Measurements from ENCODE around the gene UBE2E2. TPM values are rescaled to one million over a fixed set of nuclear protein-coding genes. Genes with fewer than 3 reads are reported as not detected.

UBE2E2 gene
- total and polyA plus RNA-seq, 2 donors (not counting 1 experiment from before 2014, with no cell fraction given): 16.0 to 45.0 TPM

DNA sequence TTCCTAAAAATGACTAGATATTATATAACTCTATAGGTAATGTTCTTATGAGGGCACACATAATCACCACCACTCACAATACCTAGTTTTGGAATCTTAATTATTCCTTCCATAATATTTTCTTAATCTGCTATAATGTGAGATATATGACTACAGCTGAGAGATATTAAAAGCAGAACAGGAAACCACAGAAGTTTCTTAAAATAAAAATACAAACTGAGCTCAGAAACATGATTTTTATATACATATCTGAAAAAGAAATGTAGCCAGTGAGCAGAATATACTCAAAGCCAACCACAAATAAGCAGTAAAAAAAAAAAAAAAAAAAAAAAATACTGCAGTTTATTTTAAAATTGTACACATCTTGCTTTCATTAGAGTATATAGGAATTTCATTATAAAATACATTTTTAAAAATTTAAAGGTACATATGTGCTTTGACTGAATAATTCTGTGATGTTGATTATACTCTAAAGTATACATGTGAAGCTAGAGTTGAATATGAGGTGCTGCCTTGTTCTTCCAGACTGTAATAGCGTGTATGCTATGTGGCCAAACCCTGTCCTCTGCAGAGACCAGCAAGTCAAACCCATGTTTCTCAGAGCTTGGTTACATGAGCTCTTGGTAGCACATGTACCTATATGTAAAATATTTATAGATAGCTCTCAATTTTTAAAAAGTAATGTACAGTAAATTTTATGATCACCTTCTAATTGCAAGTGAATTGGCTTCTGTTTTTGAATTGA lies 175.0 kb downstream of the UBE2E2 start:
- no peaks in the 10 kb centered on the region for H3K27me3 ChIP-seq (replicated peaks in 1 of 4; ENCODE audit: control extremely low read depth in 1 of 4, control insufficient read depth in 3 of 4, insufficient read depth in 4 of 4, low read length in 3 of 4)
- peaks cover 53% of the 10 kb centered on the region for H3K4me1 Mint-ChIP-seq
- POLR2A ChIA-PET: interaction anchor here (0.7 kb wide), 1 partner anchor 22 kb away, joined by 4 read pairs; no protein-coding TSS in a partner anchor
- no peaks in the 10 kb centered on the region for H4K20me1 ChIP-seq (ENCODE audit: control insufficient read depth, insufficient read depth, low read length, poor library complexity, severe bottlenecking)
- no peaks in the 10 kb centered on the region for H3K36me3 ChIP-seq (replicated peaks in 1 of 2; ENCODE audit: control extremely low read depth in 1 of 2, control insufficient read depth in 1 of 2, extremely low read depth in 1 of 2, insufficient read depth in 2 of 2, low read length in 1 of 2)
- H3K27ac Mint-ChIP-seq: peak overlapping the region; percentile 57
- peaks cover 66% of the 10 kb centered on the region for H3K79me2 ChIP-seq (ENCODE audit: control insufficient read depth, insufficient read depth, low read length)
- H3K4me2 ChIP-seq (replicated peaks; ENCODE audit: low read depth, low read length, poor library complexity, severe bottlenecking): peak overlapping the region; percentile 67
- no peak overlapping the region for H2AFZ ChIP-seq (ENCODE audit: insufficient read depth, low read depth, low read length, poor library complexity, severe bottlenecking)
- no peaks in the 10 kb centered on the region for H3K27me3 Mint-ChIP-seq
- WGBS (ENCODE audit: insufficient coverage): no CpG with 5 or more reads among the region's 1 CpG
- peaks cover 19 to 27% of the 10 kb centered on the region in 2 donors for H3K4me1 ChIP-seq (ENCODE audit: control insufficient read depth in 2 of 2, insufficient read depth in 2 of 2, low read length in 2 of 2)
- no peaks in the 10 kb centered on the region for H3K9me3 ChIP-seq (ENCODE audit: control extremely low read depth in 1 of 3, control insufficient read depth in 2 of 3, insufficient read depth in 1 of 3, low read length in 2 of 3)
- no peak for TF ChIP-seq EZH2 (IDR thresholded peaks at IDR 0.05; ENCODE audit: borderline replicate concordance, insufficient read depth, low read depth, low read length, poor library complexity, severe bottlenecking)
- TF ChIP-seq, protein P1, sequence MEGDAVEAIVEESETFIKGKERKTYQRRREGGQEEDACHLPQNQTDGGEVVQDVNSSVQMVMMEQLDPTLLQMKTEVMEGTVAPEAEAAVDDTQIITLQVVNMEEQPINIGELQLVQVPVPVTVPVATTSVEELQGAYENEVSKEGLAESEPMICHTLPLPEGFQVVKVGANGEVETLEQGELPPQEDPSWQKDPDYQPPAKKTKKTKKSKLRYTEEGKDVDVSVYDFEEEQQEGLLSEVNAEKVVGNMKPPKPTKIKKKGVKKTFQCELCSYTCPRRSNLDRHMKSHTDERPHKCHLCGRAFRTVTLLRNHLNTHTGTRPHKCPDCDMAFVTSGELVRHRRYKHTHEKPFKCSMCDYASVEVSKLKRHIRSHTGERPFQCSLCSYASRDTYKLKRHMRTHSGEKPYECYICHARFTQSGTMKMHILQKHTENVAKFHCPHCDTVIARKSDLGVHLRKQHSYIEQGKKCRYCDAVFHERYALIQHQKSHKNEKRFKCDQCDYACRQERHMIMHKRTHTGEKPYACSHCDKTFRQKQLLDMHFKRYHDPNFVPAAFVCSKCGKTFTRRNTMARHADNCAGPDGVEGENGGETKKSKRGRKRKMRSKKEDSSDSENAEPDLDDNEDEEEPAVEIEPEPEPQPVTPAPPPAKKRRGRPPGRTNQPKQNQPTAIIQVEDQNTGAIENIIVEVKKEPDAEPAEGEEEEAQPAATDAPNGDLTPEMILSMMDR (IDR thresholded peaks at IDR 0.05): no peak
- peak overlapping the region; percentile 28 for H3K9ac ChIP-seq (ENCODE audit: low read length)
- peak overlapping the region in 1 of 5 experiments; percentile 38 for H3K4me3 ChIP-seq (ENCODE audit: control extremely low read depth in 1 of 5, extremely low read depth in 1 of 5, insufficient read depth in 1 of 5, low read depth in 2 of 5, low read length in 4 of 5)
- CTCF ChIA-PET: interaction anchor here (0.7 kb wide), 3 partner anchors 80 to 1270 kb away, joined by 3 to 6 read pairs (median 5); no protein-coding TSS in a partner anchor
- no peaks in the 10 kb centered on the region for H3K9me3 Mint-ChIP-seq (ENCODE audit: insufficient read depth)
- H3K27ac ChIP-seq (ENCODE audit: low read length in 2 of 2): peak overlapping the region in 1 of 2 donors; percentile 66
- intact Hi-C loops (cut with micrococcal nuclease): loop anchor here (2.0 kb wide), 1 partner anchor 15 kb away; no protein-coding TSS in a partner anchor
- ATAC-seq (ENCODE audit: low read depth): no peak
- DNase-seq: no peak
- peak overlapping the region; percentile 58 for H3K4me3 Mint-ChIP-seq

DNA sequence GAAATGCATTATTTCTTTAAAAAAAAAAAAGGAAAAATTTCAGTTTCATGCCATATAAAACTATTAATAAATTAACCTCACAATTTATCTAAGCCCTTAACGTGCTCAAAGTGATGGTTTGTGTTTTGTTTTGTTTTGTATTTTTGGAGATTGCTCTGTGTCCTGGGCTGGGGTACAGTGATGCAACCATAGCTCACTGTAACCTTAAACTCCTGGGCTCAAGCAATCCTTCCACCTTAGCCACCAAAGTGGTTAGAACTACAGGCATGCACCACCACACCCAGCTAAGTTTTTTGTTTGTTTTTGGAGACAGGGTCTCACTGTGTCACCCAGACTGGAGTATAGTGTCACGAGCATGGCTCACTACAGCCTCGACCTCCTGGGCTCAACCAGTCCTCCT lies 180.7 kb downstream of the UBE2E2 start:
- CTCF ChIA-PET: no interaction called here
- Histone ChIP-seq H2AFZ (ENCODE audit: insufficient read depth, low read depth, low read length, poor library complexity, severe bottlenecking) (no peak overlapping the region), H3K4me3 (ENCODE audit: control extremely low read depth in 1 of 5, extremely low read depth in 1 of 5, insufficient read depth in 1 of 5, low read depth in 2 of 5, low read length in 4 of 5) (no peak overlapping the region), H4K20me1 (ENCODE audit: control insufficient read depth, insufficient read depth, low read length, poor library complexity, severe bottlenecking) (no peaks in the 10 kb centered on the region), H3K9ac (ENCODE audit: low read length) (no peak overlapping the region), H3K79me2 (ENCODE audit: control insufficient read depth, insufficient read depth, low read length) (peaks cover 92% of the 10 kb centered on the region), H3K4me1 (ENCODE audit: control insufficient read depth in 2 of 2, insufficient read depth in 2 of 2, low read length in 2 of 2) (peaks cover 5 to 26% of the 10 kb centered on the region in 2 donors), H3K27ac (ENCODE audit: low read length in 2 of 2) (no peak overlapping the region), H3K27me3 (replicated peaks in 1 of 4; ENCODE audit: control extremely low read depth in 1 of 4, control insufficient read depth in 3 of 4, insufficient read depth in 4 of 4, low read length in 3 of 4) (no peaks in the 10 kb centered on the region), H3K36me3 (replicated peaks in 1 of 2; ENCODE audit: control extremely low read depth in 1 of 2, control insufficient read depth in 1 of 2, extremely low read depth in 1 of 2, insufficient read depth in 2 of 2, low read length in 1 of 2) (no peaks in the 10 kb centered on the region), H3K4me2 (replicated peaks; ENCODE audit: low read depth, low read length, poor library complexity, severe bottlenecking) (no peak overlapping the region), H3K9me3 (ENCODE audit: control extremely low read depth in 1 of 3, control insufficient read depth in 2 of 3, insufficient read depth in 1 of 3, low read length in 2 of 3) (no peaks in the 10 kb centered on the region)
- WGBS (ENCODE audit: insufficient coverage): 100% methylated on average over 2 of the region's 3 CpGs
- no peak overlapping the region for H3K4me3 Mint-ChIP-seq
- no peak for ATAC-seq (ENCODE audit: low read depth)
- no peaks in the 10 kb centered on the region for H3K9me3 Mint-ChIP-seq (ENCODE audit: insufficient read depth)
- no peaks in the 10 kb centered on the region for H3K27me3 Mint-ChIP-seq
- DNase-seq: no peak
- intact Hi-C loops (cut with micrococcal nuclease): no loop called here
- peaks cover 48% of the 10 kb centered on the region for H3K4me1 Mint-ChIP-seq
- TF ChIP-seq EZH2 (IDR thresholded peaks at IDR 0.05; ENCODE audit: borderline replicate concordance, insufficient read depth, low read depth, low read length, poor library complexity, severe bottlenecking): no peak
- TF ChIP-seq, protein P1 (IDR thresholded peaks at IDR 0.05): no peak
- no peak overlapping the region for H3K27ac Mint-ChIP-seq
- POLR2A ChIA-PET: no interaction called here

All from B cell (primary cell).